Bronchial epithelial cell (primary cell): ENCODE results near the gene FAM237B. TPM values are rescaled to one million over a fixed set of nuclear protein-coding genes. Genes with fewer than 3 reads are reported as not detected.

Experiments used
- DNase-seq: peaks from one replicate; pipeline ENCODE4 v3.0.0-alpha.2; 2010; ENCODE audit warnings: low read depth
- FAIRE-seq: peaks from 2 replicates; lab custom pipeline; 2011; peaks lifted over from hg19 to GRCh38; lab: Jason Lieb, UNC
- H3K27me3 ChIP-seq: 2 replicates; pipeline ENCODE4 v1.5.1; 2011; ENCODE audit warnings: low read length; ENCODE audit not compliant: control insufficient read depth, insufficient read depth
- H3K36me3 ChIP-seq: 2 replicates; pipeline ENCODE4 v1.5.1; 2011; ENCODE audit warnings: low read length; ENCODE audit not compliant: control insufficient read depth, insufficient read depth
- H3K4me3 ChIP-seq: 2 replicates; pipeline ENCODE4 v1.5.1; 2011; ENCODE audit warnings: mild to moderate bottlenecking, low read depth, low read length, control low read depth
- total RNA-seq: library from RNA; depleted of rRNA; stranded (reverse); fragments of >200 nt; gene quantifications from 2 replicates; pipeline ENCODE4 v1.2.1, GENCODE V29; 2014
- TF ChIP-seq, protein P1 (sequence below): IDR thresholded peaks from 2 replicates; pipeline ENCODE4 v1.5.1; 2011; ENCODE audit warnings: mild to moderate bottlenecking, moderate library complexity, low read length, control low read depth, inconsistent platforms; ENCODE audit not compliant: insufficient read depth, severe bottlenecking

The FAM237B gene
- total RNA-seq, 1 donor from 2014 or later: not detected

DNA sequence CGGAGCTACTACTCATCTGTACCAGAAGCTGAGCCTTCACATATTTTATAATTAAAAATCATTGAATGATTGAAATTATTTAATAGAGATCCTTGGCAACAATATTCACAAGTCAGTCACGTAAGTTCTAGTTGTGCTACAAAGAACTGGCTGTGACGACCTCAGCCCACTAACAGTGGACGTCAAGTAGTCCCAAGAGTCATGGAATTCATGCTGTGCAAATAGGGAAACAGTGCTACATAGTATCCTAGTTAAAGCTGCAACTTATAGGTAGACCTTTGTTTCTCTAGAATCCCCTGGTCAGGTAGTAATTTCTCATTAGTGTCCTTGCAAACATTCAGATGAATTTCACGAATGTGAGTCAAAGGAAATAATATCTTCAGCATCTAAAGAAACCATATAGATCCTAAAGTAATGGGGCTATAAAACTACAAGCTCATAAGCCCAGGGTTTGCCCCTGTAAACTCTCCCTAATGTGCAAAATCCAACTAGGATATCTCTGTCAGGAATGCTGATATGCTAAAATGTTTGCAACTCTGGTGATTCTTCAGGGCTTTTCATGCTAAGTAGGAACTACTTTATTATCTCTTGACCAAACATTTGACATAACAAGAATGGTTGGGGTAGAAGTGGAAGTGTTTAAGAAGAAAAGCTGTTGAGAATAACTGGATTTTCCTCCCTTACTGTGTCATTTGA, 44.9 kb downstream of the FAM237B start:
- TF ChIP-seq, protein P1, sequence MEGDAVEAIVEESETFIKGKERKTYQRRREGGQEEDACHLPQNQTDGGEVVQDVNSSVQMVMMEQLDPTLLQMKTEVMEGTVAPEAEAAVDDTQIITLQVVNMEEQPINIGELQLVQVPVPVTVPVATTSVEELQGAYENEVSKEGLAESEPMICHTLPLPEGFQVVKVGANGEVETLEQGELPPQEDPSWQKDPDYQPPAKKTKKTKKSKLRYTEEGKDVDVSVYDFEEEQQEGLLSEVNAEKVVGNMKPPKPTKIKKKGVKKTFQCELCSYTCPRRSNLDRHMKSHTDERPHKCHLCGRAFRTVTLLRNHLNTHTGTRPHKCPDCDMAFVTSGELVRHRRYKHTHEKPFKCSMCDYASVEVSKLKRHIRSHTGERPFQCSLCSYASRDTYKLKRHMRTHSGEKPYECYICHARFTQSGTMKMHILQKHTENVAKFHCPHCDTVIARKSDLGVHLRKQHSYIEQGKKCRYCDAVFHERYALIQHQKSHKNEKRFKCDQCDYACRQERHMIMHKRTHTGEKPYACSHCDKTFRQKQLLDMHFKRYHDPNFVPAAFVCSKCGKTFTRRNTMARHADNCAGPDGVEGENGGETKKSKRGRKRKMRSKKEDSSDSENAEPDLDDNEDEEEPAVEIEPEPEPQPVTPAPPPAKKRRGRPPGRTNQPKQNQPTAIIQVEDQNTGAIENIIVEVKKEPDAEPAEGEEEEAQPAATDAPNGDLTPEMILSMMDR: no peak
- Histone ChIP-seq H3K36me3 (no peaks in the 10 kb centered on the region), H3K4me3 (no peak overlapping the region), H3K27me3 (no peaks in the 10 kb centered on the region)
- FAIRE-seq: no peak
- no peak for DNase-seq

DNA sequence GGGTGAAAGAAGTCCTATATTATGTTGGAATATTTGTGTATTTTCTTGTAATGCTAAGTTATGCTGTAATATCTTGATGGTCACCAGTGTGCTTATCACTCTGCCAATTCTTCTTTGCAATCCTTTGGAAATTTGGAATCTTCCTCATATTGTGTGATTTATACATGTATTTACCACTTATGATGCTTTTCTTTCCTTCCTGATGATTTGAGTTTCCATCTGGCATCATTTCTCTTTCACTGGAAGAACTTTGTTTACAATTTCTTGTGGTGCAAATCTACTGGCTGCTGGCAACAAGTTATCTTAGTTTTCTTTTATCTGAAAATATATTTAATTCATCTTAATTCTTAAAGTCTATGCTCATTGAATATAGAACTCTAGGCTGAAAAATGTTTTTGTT, 46.9 kb downstream of the FAM237B start:
- no peak for FAIRE-seq

DNA sequence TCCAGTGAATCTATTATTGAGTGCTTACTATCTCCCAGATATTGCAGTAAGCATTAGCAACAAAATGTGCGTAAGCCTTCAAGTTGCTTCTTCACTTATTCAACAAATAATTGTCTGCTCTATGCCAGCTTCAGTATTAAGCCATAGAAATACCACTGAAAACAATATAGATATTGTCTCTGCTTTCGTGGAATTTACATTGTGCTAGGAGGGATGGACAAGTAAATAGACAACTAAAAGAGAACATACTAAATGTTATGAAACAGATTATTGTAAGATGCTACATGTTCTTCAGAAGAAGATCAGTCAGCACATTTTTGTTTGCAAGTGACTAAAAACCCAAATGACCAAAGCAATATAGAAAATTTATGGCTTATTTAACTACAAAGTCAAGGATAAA, 48.9 kb downstream of the FAM237B start:
- Histone ChIP-seq H3K4me3 (no peak overlapping the region), H3K36me3 (no peaks in the 10 kb centered on the region), H3K27me3 (no peaks in the 10 kb centered on the region)
- DNase-seq (no peak), FAIRE-seq (no peak)
- TF ChIP-seq, protein P1: no peak

More for the DNA sequence above, 46.9 kb downstream of the FAM237B start:
- TF ChIP-seq, protein P1: no peak
- no peak overlapping the region for H3K4me3 ChIP-seq
- DNase-seq: no peak
- no peaks in the 10 kb centered on the region for H3K27me3 ChIP-seq
- no peaks in the 10 kb centered on the region for H3K36me3 ChIP-seq

DNA sequence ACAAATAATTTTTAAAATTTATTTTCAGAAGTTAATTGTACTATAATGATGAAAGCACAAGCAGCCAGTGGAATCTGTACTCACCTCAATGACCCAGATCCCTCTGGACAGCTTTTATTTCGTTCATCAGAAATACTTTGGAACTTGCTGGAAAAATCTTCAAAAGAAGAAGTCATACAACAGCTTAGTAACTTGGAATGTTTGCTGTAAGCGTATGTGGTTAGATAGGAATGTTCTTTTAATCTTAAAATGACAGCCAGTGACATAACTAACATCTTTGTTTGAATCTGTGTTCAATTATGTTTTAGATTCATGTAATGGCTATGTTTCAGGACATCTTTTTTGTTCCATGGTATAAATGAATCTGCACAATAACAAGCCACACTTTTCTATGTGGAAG, 49.4 kb downstream of the FAM237B start:
- no peak for FAIRE-seq

DNA sequence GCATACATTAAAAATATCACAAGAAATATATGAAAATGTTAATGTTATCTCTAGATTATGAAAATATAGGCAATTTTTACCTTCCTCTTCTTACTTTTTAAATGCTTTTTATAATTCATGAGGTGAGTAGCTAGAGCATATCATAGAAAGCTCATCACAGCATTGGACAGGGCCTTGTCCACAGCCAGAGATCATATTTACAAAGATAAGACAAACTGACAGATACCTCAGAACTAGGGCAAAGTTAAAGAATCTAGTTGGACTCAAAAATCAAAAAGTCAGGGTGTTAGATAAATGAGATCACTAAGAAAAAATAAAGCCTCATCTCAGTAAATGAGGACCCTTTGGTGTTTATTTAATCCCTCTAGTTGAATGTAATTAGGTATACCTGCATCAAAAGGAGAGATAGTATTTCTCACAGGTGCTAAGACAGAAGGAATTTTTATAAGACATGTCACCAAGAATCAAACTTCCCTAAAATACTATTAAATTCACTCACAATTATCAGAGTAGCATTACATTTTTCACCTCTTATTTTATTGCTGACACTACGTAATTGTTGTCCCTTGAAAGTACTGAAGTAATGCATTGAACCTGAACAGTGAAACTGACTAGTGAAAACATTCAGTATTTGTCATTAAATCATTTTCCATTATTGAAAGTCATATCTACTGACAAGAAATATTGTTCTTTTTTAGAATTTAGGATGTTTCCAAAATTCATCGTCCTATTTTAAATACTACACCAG, 50.5 kb downstream of the FAM237B start:
- TF ChIP-seq, protein P1: no peak
- Histone ChIP-seq H3K27me3 (no peaks in the 10 kb centered on the region), H3K4me3 (no peak overlapping the region), H3K36me3 (no peaks in the 10 kb centered on the region)
- no peak for DNase-seq
- FAIRE-seq: no peak

More for the DNA sequence above, 49.4 kb downstream of the FAM237B start:
- H3K36me3 ChIP-seq: no peaks in the 10 kb centered on the region
- no peak overlapping the region for H3K4me3 ChIP-seq
- H3K27me3 ChIP-seq: no peaks in the 10 kb centered on the region
- TF ChIP-seq, protein P1: no peak
- DNase-seq: peak; percentile 35
